GM12874 (cell line): ENCODE results near the gene SRPX.

Experiments used
- TF ChIP-seq, protein P1 (sequence below): IDR thresholded peaks from 2 replicates; pipeline ENCODE4 v1.5.1; 2011; ENCODE audit warnings: low read depth, mild to moderate bottlenecking, control low read depth, low read length, moderate library complexity; ENCODE audit not compliant: insufficient read depth

The SRPX gene

DNA sequence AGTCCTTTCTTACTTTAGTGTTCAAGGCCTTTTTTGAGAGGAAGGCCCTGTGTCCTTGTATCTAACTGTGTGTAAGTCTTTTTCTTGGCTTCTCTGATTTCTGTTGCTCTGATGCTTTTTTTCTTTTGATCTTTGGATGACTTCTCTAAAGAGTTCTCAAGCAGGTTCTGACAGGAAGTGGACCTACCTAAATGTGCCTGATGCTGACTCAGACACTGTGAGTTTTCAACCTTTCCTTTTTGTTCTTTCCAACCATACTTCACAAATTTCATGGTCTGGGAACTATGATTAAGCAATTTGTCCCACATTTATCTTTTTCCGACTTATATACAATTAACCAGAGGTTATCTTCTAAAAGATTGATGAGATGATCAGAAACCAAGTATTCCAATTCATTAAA is 117.8 kb downstream of the SRPX start:
- TF ChIP-seq, protein P1, sequence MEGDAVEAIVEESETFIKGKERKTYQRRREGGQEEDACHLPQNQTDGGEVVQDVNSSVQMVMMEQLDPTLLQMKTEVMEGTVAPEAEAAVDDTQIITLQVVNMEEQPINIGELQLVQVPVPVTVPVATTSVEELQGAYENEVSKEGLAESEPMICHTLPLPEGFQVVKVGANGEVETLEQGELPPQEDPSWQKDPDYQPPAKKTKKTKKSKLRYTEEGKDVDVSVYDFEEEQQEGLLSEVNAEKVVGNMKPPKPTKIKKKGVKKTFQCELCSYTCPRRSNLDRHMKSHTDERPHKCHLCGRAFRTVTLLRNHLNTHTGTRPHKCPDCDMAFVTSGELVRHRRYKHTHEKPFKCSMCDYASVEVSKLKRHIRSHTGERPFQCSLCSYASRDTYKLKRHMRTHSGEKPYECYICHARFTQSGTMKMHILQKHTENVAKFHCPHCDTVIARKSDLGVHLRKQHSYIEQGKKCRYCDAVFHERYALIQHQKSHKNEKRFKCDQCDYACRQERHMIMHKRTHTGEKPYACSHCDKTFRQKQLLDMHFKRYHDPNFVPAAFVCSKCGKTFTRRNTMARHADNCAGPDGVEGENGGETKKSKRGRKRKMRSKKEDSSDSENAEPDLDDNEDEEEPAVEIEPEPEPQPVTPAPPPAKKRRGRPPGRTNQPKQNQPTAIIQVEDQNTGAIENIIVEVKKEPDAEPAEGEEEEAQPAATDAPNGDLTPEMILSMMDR: no peak

DNA sequence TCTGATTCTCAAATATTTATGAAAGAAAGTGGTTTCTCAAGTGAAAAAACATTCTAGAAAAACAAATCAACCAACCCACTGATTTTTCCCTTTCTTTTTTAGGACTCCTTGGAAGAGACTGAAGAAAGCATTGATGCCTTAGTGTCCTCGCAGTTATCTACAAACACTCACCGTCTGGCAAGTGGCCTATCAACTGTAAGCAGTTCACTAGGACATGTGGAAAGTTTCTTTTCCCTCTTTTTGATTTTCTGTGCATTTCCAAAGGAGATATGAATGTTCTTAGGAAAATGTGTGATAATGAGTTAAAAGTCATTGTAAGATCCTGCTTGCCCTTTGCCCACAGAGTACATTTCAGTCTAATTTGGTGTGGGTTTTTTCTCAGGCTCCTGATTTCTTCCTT is 118.4 kb downstream of the SRPX start:
- TF ChIP-seq, protein P1: no peak

DNA sequence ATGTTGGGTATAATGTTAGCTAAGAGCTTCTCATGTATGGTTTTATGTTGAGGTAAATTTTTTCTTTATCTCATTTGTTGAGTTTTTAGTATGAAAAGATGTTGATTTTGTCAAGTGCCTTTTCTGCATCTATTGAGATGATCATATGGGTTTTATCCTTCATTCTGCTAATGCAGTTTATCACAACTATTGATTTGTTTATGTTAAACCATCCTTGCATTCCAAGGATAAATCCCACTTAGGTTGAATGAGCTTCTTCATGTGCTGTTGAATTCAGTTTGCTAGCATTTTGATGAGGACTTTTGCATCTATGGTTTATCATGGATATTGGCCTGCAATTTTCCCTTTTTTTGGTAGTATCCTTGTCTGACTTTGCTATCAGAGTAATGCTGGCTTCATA is 121.0 kb downstream of the SRPX start:
- TF ChIP-seq, protein P1: no peak
